ENCODE measurements around the gene TWNK. TPM values are rescaled to one million over a fixed set of nuclear protein-coding genes. Genes with fewer than 3 reads are reported as not detected.
A peak's percentile ranks its signal among the peaks of the same experiment; 100 is the strongest.

TWNK gene
- total RNA-seq = 1 to 10 TPM; 2.2 to 3.6 (median 3.3) TPM
- 7.9 TPM for total RNA-seq (2013)

DNA sequence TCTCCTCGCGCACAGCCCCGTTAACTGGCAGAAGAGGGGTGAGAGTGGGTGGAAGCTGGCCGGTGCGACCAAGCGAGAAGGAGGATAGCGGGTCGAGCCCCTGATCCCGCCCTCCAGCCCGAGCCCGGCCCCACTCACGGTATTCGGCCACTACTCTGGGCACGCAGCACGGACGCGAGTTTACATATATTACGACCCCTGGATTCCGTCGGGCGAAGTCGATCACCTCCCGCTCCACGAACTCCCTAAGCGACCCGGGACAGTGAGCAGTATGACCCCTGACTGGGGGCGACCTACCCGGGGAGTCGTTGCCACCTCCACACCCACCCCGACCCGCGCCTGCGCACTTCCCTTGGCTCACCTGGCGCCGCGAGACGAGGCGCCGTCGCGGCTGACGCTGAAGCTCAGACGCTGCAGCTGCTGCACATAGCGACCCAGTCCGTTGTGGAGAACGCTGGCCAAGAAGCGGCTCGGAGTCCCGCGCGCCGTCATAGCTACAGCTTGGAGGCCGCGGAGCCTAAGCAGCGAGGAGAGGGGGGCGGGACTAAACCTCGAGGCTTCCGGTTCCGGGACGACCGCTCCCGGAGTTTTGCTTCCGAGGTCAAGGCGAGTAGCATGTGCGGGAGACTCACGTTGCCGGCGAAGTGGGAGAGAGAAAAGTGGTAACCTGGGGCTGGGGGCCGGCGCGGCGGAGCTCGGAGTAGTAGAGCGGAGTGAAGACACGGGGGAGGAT, at the start of gene TWNK, which contains the start of gene MRPL43:
TWNK (plus strand) TSS at position 592 of the 733 bp plus-strand sequence. CDS start 668 bp downstream, outside the sequence.
MRPL43 (minus strand) TSS at position 546 of the 733 bp plus-strand sequence; CDS start at position 492, 54 bp downstream.
- ATAC-seq (peak; percentile 89 to 97 (median 97)), DNase-seq (peak; percentile 76 to 91)
- peaks cover 9% of the 10 kb centered on the region for H3K36me3 Mint-ChIP-seq
- no peaks in the 10 kb centered on the region for H3K27me3 ChIP-seq (ENCODE audit: control insufficient read depth, insufficient read depth, low read length)
- TF ChIP-seq, protein P1, sequence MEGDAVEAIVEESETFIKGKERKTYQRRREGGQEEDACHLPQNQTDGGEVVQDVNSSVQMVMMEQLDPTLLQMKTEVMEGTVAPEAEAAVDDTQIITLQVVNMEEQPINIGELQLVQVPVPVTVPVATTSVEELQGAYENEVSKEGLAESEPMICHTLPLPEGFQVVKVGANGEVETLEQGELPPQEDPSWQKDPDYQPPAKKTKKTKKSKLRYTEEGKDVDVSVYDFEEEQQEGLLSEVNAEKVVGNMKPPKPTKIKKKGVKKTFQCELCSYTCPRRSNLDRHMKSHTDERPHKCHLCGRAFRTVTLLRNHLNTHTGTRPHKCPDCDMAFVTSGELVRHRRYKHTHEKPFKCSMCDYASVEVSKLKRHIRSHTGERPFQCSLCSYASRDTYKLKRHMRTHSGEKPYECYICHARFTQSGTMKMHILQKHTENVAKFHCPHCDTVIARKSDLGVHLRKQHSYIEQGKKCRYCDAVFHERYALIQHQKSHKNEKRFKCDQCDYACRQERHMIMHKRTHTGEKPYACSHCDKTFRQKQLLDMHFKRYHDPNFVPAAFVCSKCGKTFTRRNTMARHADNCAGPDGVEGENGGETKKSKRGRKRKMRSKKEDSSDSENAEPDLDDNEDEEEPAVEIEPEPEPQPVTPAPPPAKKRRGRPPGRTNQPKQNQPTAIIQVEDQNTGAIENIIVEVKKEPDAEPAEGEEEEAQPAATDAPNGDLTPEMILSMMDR (IDR thresholded peaks at IDR 0.05) = no peak
- H3K4me3 Mint-ChIP-seq = peak within 1 kb of the TSS; percentile 89
- H3K9me3 ChIP-seq (ENCODE audit: control insufficient read depth, insufficient read depth, low read length) = no peaks in the 10 kb centered on the region
- H3K4me3 ChIP-seq (ENCODE audit: low read length) = peak within 1 kb of the TSS; percentile 78
- H3K4me1 ChIP-seq (ENCODE audit: control insufficient read depth, insufficient read depth, low read length) = peaks cover 23% of the 10 kb centered on the region
- intact Hi-C loops (cut with micrococcal nuclease) = loop anchor here (1.0 kb wide), 1 partner anchor 11 kb away; no protein-coding TSS in a partner anchor
- peaks cover 0 to 3% of the 10 kb centered on the region in 2 donors for H3K9me3 Mint-ChIP-seq
- H3K27me3 Mint-ChIP-seq (ENCODE audit: low read depth in 2 of 2) = no peaks in the 10 kb centered on the region
- peaks cover 10 to 26% of the 10 kb centered on the region in 2 donors for H3K4me1 Mint-ChIP-seq
- peak within 1 kb of the TSS; percentile 6 for H3K27ac ChIP-seq (ENCODE audit: low read length)
- WGBS (ENCODE audit: insufficient coverage) = under 1% methylated on average over 75 of the region's 75 CpGs
- peaks cover 19% of the 10 kb centered on the region for H3K36me3 ChIP-seq (ENCODE audit: control insufficient read depth, insufficient read depth, low read length)
- peak within 1 kb of the TSS; percentile 76 to 91 for H3K27ac Mint-ChIP-seq

DNA sequence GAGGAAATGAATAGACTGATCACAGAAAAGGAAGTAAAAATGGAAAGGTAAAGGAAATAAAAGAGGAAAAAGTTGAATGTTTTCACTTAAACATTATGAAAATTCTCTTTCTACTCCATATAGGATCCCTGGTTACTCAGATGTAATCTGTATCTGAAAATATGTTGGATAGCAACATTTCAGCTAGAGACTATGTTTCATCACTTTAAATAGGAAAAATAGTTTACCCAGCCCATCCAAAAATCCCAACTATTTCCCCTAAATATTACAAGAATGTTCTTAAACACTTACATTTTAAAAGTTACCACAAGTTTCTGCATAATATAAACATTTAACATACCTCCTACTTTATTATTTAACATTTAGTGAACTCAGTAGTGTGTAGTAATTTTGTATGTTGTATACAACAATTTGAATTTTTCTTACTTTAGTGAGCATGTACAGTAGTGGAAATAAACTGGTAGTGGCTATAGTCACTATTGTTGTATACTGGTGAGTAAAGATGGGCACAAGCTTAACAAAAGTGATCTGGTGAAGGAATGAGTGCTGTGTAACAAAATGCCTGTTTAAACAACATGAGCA, 47.5 kb upstream of the TWNK start:
- Mint-ChIP-seq H3K27me3 (ENCODE audit: low read depth in 2 of 2) (no peaks in the 10 kb centered on the region), H3K36me3 (no peaks in the 10 kb centered on the region), H3K27ac (no peak overlapping the region), H3K4me3 (no peak overlapping the region), H3K4me1 (no peaks in the 10 kb centered on the region), H3K9me3 (no peaks in the 10 kb centered on the region)
- Histone ChIP-seq H3K27me3 (ENCODE audit: control insufficient read depth, insufficient read depth, low read length) (no peaks in the 10 kb centered on the region), H3K4me3 (ENCODE audit: low read length) (no peak overlapping the region), H3K27ac (ENCODE audit: low read length) (no peak overlapping the region), H3K9me3 (ENCODE audit: control insufficient read depth, insufficient read depth, low read length) (no peaks in the 10 kb centered on the region), H3K36me3 (ENCODE audit: control insufficient read depth, insufficient read depth, low read length) (peaks cover 54% of the 10 kb centered on the region), H3K4me1 (ENCODE audit: control insufficient read depth, insufficient read depth, low read length) (no peaks in the 10 kb centered on the region)
- intact Hi-C loops (cut with micrococcal nuclease) = loop anchor here (10.0 kb wide), 1 partner anchor 375 kb away; no protein-coding TSS in a partner anchor
- DNase-seq (no peak), ATAC-seq (no peak)
- TF ChIP-seq, protein P1 (IDR thresholded peaks at IDR 0.05) = no peak

DNA sequence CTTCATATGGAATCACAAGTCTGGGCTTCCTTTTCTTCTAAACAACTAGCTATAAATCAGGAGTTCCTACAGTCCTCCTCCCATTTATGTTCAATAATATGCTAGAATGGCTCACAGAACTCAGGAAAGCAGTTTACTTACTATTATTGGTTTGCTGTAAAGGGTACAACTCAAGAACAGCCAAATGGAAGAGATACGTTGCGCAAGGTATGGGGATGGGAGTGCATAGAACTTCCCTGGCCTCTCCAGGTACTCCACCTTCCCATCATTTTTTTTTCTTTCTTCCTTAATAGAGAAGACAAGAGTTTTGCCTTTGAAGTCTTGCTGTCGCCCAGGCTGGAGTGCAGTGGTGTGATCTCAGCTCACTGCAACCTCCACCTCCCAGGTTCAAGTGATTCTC, 45.1 kb upstream of the TWNK start:
- Mint-ChIP-seq H3K27ac (no peak overlapping the region), H3K27me3 (ENCODE audit: low read depth in 2 of 2) (no peaks in the 10 kb centered on the region), H3K4me3 (no peak overlapping the region), H3K36me3 (no peaks in the 10 kb centered on the region), H3K9me3 (no peaks in the 10 kb centered on the region), H3K4me1 (no peaks in the 10 kb centered on the region)
- Histone ChIP-seq H3K36me3 (ENCODE audit: control insufficient read depth, insufficient read depth, low read length) (peaks cover 74% of the 10 kb centered on the region), H3K27me3 (ENCODE audit: control insufficient read depth, insufficient read depth, low read length) (no peaks in the 10 kb centered on the region), H3K27ac (ENCODE audit: low read length) (no peak overlapping the region), H3K4me1 (ENCODE audit: control insufficient read depth, insufficient read depth, low read length) (no peaks in the 10 kb centered on the region), H3K4me3 (ENCODE audit: low read length) (no peak overlapping the region), H3K9me3 (ENCODE audit: control insufficient read depth, insufficient read depth, low read length) (no peaks in the 10 kb centered on the region)
- TF ChIP-seq, protein P1 (IDR thresholded peaks at IDR 0.05) = no peak
- DNase-seq (no peak), ATAC-seq (no peak)
- intact Hi-C loops (cut with micrococcal nuclease) = no loop called here
- WGBS (ENCODE audit: insufficient coverage) = 100% methylated on average over 1 of the region's 3 CpGs
